Keratinocyte (primary cell): Measurements from ENCODE around the gene TRAPPC8.

Experiments used
- EZH2 ChIP-seq: IDR thresholded peaks from one replicate; pipeline ENCODE4 v1.6.1; 2012; ENCODE audit warnings: inconsistent platforms, mild to moderate bottlenecking, low read length, moderate library complexity
- TF ChIP-seq, protein P1 (sequence below), 3 experiments: IDR thresholded peaks in 1 of 3; conservative IDR thresholded peaks in 1 of 3; optimal IDR thresholded peaks in 1 of 3; 2 replicates in 2 of 3; 3 replicates in 1 of 3; pipeline versions ENCODE3 to v1.5.1; 2011; ENCODE audit warnings: low read length in 3 of 3, mild to moderate bottlenecking in 3 of 3, moderate library complexity in 2 of 3, control low read depth in 1 of 3, inconsistent platforms in 1 of 3; ENCODE audit not compliant: insufficient read depth in 2 of 3; ENCODE audit errors: extremely low read depth in 1 of 3

DNA sequence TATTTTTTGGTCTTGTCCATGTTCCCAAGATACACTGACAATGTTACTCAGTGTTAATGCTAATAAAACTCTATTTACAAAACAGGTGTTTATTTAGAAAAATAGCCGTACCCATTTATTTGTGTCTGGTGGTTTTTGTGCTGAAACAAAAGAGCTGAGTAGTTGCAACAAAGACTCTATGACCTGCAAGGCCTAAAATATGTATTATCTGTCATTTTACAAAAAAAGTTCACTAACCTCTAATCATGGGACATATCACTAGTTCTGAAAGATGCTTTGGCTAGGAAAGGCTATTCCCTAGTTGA, 123.1 kb downstream of the TRAPPC8 start:
- TF ChIP-seq, protein P1, sequence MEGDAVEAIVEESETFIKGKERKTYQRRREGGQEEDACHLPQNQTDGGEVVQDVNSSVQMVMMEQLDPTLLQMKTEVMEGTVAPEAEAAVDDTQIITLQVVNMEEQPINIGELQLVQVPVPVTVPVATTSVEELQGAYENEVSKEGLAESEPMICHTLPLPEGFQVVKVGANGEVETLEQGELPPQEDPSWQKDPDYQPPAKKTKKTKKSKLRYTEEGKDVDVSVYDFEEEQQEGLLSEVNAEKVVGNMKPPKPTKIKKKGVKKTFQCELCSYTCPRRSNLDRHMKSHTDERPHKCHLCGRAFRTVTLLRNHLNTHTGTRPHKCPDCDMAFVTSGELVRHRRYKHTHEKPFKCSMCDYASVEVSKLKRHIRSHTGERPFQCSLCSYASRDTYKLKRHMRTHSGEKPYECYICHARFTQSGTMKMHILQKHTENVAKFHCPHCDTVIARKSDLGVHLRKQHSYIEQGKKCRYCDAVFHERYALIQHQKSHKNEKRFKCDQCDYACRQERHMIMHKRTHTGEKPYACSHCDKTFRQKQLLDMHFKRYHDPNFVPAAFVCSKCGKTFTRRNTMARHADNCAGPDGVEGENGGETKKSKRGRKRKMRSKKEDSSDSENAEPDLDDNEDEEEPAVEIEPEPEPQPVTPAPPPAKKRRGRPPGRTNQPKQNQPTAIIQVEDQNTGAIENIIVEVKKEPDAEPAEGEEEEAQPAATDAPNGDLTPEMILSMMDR (optimal IDR thresholded peaks at IDR 0.05 in 1 of 3, IDR thresholded peaks at IDR 0.05 in 1 of 3, conservative IDR thresholded peaks at IDR 0.05 in 1 of 3; ENCODE audit: extremely low read depth in 1 of 3, insufficient read depth in 2 of 3, low read length in 3 of 3), result peak in 1 of 3 experiments; percentile 5
- TF ChIP-seq EZH2, result no peak
